OCI-LY3 (cell line): ENCODE data around the gene CD300H.

ENCODE experiments used
- EZH2phosphoT487 ChIP-seq: fragments of 200-600 bp; shearing (Covaris generic); IDR thresholded peaks from 2 replicates; pipeline ENCODE4 v1.6.1; 2018; ENCODE audit warnings: antibody characterized with exemption, mixed run types, low read depth
- TF ChIP-seq, protein P1 (sequence below): fragments of 200-600, 300-600 bp; sonication (generic); IDR thresholded peaks from 2 replicates; pipeline ENCODE4 v1.5.1; 2014; ENCODE audit warnings: antibody characterized with exemption, low read length, low read depth

DNA sequence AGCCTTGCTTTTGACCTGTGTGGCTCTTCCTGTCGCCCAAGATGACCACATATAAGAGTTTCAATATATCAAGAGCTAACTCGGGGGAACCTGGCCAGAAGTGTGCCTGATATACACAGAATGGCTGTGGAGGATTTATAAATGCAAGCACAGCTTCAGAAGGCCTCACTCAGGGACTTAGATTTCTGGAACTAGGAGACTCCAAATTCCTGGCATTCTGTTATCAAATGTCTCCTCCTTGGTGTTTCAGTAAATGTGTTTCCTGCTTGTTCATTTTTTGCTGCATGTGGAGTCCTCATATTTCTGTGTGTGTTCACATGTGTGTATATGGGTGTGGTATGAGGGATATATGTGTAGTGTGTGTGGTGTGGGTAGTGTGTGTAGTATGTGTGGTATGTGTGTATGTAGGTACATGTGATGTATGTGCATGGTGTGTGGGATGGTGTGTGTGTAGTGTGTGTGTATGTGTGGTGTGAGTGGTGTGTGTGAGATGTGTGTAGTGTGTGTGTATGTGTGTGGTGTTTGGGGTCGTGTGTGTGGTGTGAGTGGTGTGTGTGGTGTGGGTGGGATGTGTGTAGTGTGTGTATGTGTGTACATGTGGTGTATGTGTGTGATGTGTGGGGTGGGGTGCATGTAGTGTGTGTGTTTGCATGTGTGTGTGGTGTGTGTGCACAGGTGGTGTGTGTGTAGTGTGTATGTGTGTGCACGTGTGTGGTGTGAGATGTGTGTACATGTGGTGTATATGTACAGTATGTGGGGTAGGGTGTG is 981 bp upstream of the CD300H start:
- TF ChIP-seq, protein P1, sequence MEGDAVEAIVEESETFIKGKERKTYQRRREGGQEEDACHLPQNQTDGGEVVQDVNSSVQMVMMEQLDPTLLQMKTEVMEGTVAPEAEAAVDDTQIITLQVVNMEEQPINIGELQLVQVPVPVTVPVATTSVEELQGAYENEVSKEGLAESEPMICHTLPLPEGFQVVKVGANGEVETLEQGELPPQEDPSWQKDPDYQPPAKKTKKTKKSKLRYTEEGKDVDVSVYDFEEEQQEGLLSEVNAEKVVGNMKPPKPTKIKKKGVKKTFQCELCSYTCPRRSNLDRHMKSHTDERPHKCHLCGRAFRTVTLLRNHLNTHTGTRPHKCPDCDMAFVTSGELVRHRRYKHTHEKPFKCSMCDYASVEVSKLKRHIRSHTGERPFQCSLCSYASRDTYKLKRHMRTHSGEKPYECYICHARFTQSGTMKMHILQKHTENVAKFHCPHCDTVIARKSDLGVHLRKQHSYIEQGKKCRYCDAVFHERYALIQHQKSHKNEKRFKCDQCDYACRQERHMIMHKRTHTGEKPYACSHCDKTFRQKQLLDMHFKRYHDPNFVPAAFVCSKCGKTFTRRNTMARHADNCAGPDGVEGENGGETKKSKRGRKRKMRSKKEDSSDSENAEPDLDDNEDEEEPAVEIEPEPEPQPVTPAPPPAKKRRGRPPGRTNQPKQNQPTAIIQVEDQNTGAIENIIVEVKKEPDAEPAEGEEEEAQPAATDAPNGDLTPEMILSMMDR: no peak
- TF ChIP-seq EZH2phosphoT487: no peak
